Esophagus muscularis mucosa (tissue), 3 donors: ENCODE measurements around the gene PCDH1.

Source experiments
- CTCF ChIP-seq, 3 experiments: fragments of 200-600 bp in 2 of 3; fragments of 450-650 bp in 1 of 3; sonication (generic) in 2 of 3; IDR thresholded peaks; one replicate each; pipeline ENCODE4 v1.5.1; 2017 to 2019; ENCODE audit warnings: antibody characterized with exemption in 3 of 3, mild to moderate bottlenecking in 2 of 3, moderate library complexity in 1 of 3
- EP300 ChIP-seq: sonication (generic); formaldehyde crosslinking; IDR thresholded peaks from one replicate; pipeline ENCODE4 v1.6.1; 2017; ENCODE audit warnings: antibody characterized with exemption

DNA sequence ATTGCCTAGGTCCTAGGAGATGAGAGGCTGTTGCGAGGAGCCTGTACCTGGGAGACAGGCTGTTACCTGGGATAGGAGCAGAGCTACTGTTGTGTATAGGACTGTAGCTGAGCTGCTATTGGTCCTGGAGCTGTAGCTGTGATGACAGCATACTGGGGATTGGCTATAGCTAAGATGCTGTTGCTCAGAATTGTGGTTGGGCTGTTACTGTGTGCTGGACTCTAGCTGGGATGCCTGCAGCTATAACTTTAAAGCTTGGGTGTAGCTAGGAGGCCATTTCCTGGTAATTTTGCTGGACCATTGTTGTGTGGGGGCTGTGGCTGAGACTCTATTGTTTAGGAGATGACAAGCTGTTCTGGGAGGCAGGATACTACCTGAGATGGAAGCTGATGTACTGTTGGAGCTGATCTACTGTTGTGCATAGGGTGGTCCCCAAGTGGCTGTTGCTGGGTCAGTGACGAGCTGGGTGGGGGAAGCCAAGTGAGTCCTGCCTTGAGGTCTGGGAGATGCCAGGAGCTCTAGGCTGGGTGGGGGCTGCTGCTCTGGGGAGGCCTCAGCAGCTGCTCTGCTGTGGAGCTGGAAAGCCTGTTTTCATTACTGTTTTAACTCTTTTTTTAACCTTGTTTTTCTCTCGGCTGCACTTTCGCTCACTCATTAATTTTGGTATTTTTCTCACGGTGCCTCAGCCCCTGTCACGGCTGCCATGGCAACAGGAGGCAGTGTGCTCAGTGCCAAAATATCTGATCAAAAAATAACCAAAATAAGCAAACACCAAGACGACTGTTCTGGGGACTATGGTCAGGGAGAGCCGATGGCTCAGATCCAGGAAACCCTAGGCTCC, 3.0 kb upstream of the PCDH1 start:
- TF ChIP-seq EP300 = no peak
- no peak for TF ChIP-seq CTCF (IDR thresholded peaks at IDR 0.05)
